Activated CD8-positive, alpha-beta memory T cell treated with anti-CD3 and anti-CD28 coated beads, Interleukin-2, amount 10 ng/mL, durations not matched to agents 7 days and 5 days (primary cell): ENCODE data around the gene LRRC8D. TPM values are rescaled to one million over a fixed set of nuclear protein-coding genes. Genes with fewer than 3 reads are reported as not detected.

Experiments
- ATAC-seq: fragments of 150-1000 bp; cut with Tn5 transposase; one replicate; pipeline ENCODE4 v1.10.0; 2021; ENCODE audit warnings: moderate library complexity
- CTCF ChIA-PET: fragments of 350-600 bp; sonication (Branson Sonifier 250); formaldehyde crosslinking; loops from one replicate; lab custom pipeline; 2021; ENCODE audit warnings: antibody characterized with exemption; lab: Charles Lee
- DNase-seq: peaks from one replicate; pipeline ENCODE4 v3.0.0-alpha.2; 2020
- H3K27ac Mint-ChIP-seq: one replicate; pipeline ENCODE4 v1.8.0; 2021; ENCODE audit warnings: mild to moderate bottlenecking, mixed read lengths
- H3K27me3 Mint-ChIP-seq: one replicate; pipeline ENCODE4 v1.8.0; 2021; ENCODE audit warnings: mixed read lengths
- H3K36me3 Mint-ChIP-seq: one replicate; pipeline ENCODE4 v1.8.0; 2021; ENCODE audit warnings: mild to moderate bottlenecking, mixed read lengths
- H3K4me1 Mint-ChIP-seq: one replicate; pipeline ENCODE4 v1.8.0; 2021; ENCODE audit warnings: mixed read lengths
- H3K4me3 Mint-ChIP-seq: one replicate; pipeline ENCODE4 v1.8.0; 2021; ENCODE audit warnings: mild to moderate bottlenecking, moderate library complexity, mixed read lengths
- H3K9me3 Mint-ChIP-seq: one replicate; pipeline ENCODE4 v1.8.0; 2022; ENCODE audit warnings: low read depth, mixed read lengths
- total RNA-seq, 2 experiments: library from RNA; stranded (reverse); gene quantifications; one replicate each; pipeline ENCODE4 v1.2.3, GENCODE V29; 2021

LRRC8D gene
- total RNA-seq, 2 experiments from 2014 or later, result 19.2 to 27.7 TPM

GRCh38 chr1:89843273-89844130, 22.7 kb downstream of the LRRC8D start:
- CTCF ChIA-PET, result interaction anchor here (0.6 to 4.3 kb wide), 20 partner anchors 8 to 360 kb away, joined by 3 to 23 read pairs (median 4); partner anchors contain the start of genes LRRC8D and ZNF326
- DNase-seq, result peak; percentile 88
- Mint-ChIP-seq H3K27ac (peak overlapping the region; percentile 91), H3K9me3 (no peaks in the 10 kb centered on the region), H3K4me3 (peak overlapping the region; percentile 94), H3K27me3 (no peaks in the 10 kb centered on the region), H3K36me3 (peaks cover 10% of the 10 kb centered on the region), H3K4me1 (peaks cover 63% of the 10 kb centered on the region)
- peak; percentile 92 for ATAC-seq

GRCh38 chr1:89844241-89844807, 23.5 kb downstream of the LRRC8D start:
- DNase-seq (peak; percentile 47), ATAC-seq (no peak)
- H3K4me3 Mint-ChIP-seq, result peak overlapping the region; percentile 94
- CTCF ChIA-PET, result interaction anchor here (1.0 to 4.3 kb wide), 9 partner anchors 7 to 150 kb away, joined by 3 to 23 read pairs (median 8); partner anchors contain the start of genes LRRC8D and ZNF326
- no peaks in the 10 kb centered on the region for H3K27me3 Mint-ChIP-seq
- H3K9me3 Mint-ChIP-seq, result no peaks in the 10 kb centered on the region
- peaks cover 13% of the 10 kb centered on the region for H3K36me3 Mint-ChIP-seq
- H3K27ac Mint-ChIP-seq, result peak overlapping the region; percentile 91
- H3K4me1 Mint-ChIP-seq, result peaks cover 61% of the 10 kb centered on the region

- Mint-ChIP-seq H3K27me3 (no peaks in the 10 kb centered on the region), H3K9me3 (no peaks in the 10 kb centered on the region), H3K36me3 (peaks cover 15% of the 10 kb centered on the region), H3K27ac (peak overlapping the region; percentile 91), H3K4me3 (peak overlapping the region; percentile 94), H3K4me1 (peaks cover 56% of the 10 kb centered on the region)
- DNase-seq (no peak), ATAC-seq (no peak)
- CTCF ChIA-PET, result no interaction called here
Measured at GRCh38 chr1:89844860-89845259, 24.0 kb downstream of the LRRC8D start.

- H3K9me3 Mint-ChIP-seq, result no peaks in the 10 kb centered on the region
- H3K36me3 Mint-ChIP-seq, result peaks cover 22% of the 10 kb centered on the region
- H3K4me3 Mint-ChIP-seq, result no peak overlapping the region
- H3K4me1 Mint-ChIP-seq, result peaks cover 54% of the 10 kb centered on the region
- no peak for DNase-seq
- CTCF ChIA-PET, result interaction anchor here (0.7 to 1.7 kb wide), 4 partner anchors 14 to 140 kb away, joined by 3 to 4 read pairs (median 4); no protein-coding TSS in a partner anchor
- peak overlapping the region; percentile 33 for H3K27ac Mint-ChIP-seq
- H3K27me3 Mint-ChIP-seq, result no peaks in the 10 kb centered on the region
- no peak for ATAC-seq
Measured at GRCh38 chr1:89847191-89847729, 26.4 kb downstream of the LRRC8D start.

GRCh38 chr1:89850844-89851415, 30.1 kb downstream of the LRRC8D start:
- no peaks in the 10 kb centered on the region for H3K9me3 Mint-ChIP-seq
- H3K27me3 Mint-ChIP-seq, result no peaks in the 10 kb centered on the region
- no peak overlapping the region for H3K4me3 Mint-ChIP-seq
- no peak for DNase-seq
- ATAC-seq, result no peak
- H3K27ac Mint-ChIP-seq, result no peak overlapping the region
- peaks cover 23% of the 10 kb centered on the region for H3K36me3 Mint-ChIP-seq
- CTCF ChIA-PET, result interaction anchor here (1.5 kb wide), 1 partner anchor 7 kb away, joined by 8 read pairs; no protein-coding TSS in a partner anchor
- H3K4me1 Mint-ChIP-seq, result peaks cover 27% of the 10 kb centered on the region

GRCh38 chr1:89854140-89854539, 33.3 kb downstream of the LRRC8D start:
- H3K36me3 Mint-ChIP-seq, result peaks cover 15% of the 10 kb centered on the region
- ATAC-seq, result no peak

GRCh38 chr1:89855413-89856123, 34.7 kb downstream of the LRRC8D start:
- H3K36me3 Mint-ChIP-seq, result peaks cover 16% of the 10 kb centered on the region
- DNase-seq (no peak), ATAC-seq (peak; percentile 85)
- no peaks in the 10 kb centered on the region for H3K27me3 Mint-ChIP-seq
- CTCF ChIA-PET, result interaction anchor here (1.3 to 2.7 kb wide), 2 partner anchors 12 to 51 kb away, joined by 3 to 13 read pairs; no protein-coding TSS in a partner anchor
- no peaks in the 10 kb centered on the region for H3K9me3 Mint-ChIP-seq
- peak overlapping the region; percentile 34 for H3K4me3 Mint-ChIP-seq
- no peak overlapping the region for H3K27ac Mint-ChIP-seq
- peaks cover 2% of the 10 kb centered on the region for H3K4me1 Mint-ChIP-seq

More at GRCh38 chr1:89854140-89854539, 33.3 kb downstream of the LRRC8D start:
- DNase-seq, result no peak
- Mint-ChIP-seq H3K4me1 (peaks cover 4% of the 10 kb centered on the region), H3K9me3 (no peaks in the 10 kb centered on the region), H3K4me3 (no peak overlapping the region), H3K27ac (no peak overlapping the region), H3K27me3 (no peaks in the 10 kb centered on the region)
- CTCF ChIA-PET, result interaction anchor here (1.2 to 1.3 kb wide), 2 partner anchors 11 to 49 kb away, joined by 3 to 5 read pairs; no protein-coding TSS in a partner anchor

- Mint-ChIP-seq H3K4me3 (no peak overlapping the region), H3K9me3 (no peaks in the 10 kb centered on the region), H3K36me3 (peaks cover 38% of the 10 kb centered on the region), H3K27me3 (no peaks in the 10 kb centered on the region), H3K4me1 (peaks cover 17% of the 10 kb centered on the region), H3K27ac (no peak overlapping the region)
- DNase-seq (no peak), ATAC-seq (no peak)
- CTCF ChIA-PET, result interaction anchor here (1.5 kb wide), 1 partner anchor 19 kb away, joined by 4 read pairs; no protein-coding TSS in a partner anchor
Measured at GRCh38 chr1:89863165-89863830, 42.5 kb downstream of the LRRC8D start.

- Mint-ChIP-seq H3K27me3 (no peaks in the 10 kb centered on the region), H3K27ac (no peak overlapping the region), H3K4me1 (peaks cover 24% of the 10 kb centered on the region), H3K9me3 (no peaks in the 10 kb centered on the region), H3K4me3 (no peak overlapping the region), H3K36me3 (peaks cover 43% of the 10 kb centered on the region)
- ATAC-seq (no peak), DNase-seq (no peak)
- CTCF ChIA-PET, result no interaction called here
Measured at GRCh38 chr1:89865498-89866382, 44.9 kb downstream of the LRRC8D start.

GRCh38 chr1:89866568-89866967, 45.7 kb downstream of the LRRC8D start:
- DNase-seq, result no peak
- ATAC-seq, result no peak
- H3K4me1 Mint-ChIP-seq, result peaks cover 29% of the 10 kb centered on the region
- CTCF ChIA-PET, result no interaction called here
- no peak overlapping the region for H3K27ac Mint-ChIP-seq
- no peak overlapping the region for H3K4me3 Mint-ChIP-seq
- H3K36me3 Mint-ChIP-seq, result peaks cover 45% of the 10 kb centered on the region
- no peaks in the 10 kb centered on the region for H3K27me3 Mint-ChIP-seq
- no peaks in the 10 kb centered on the region for H3K9me3 Mint-ChIP-seq

GRCh38 chr1:89870998-89871397, 50.2 kb downstream of the LRRC8D start:
- DNase-seq, result no peak
- no peak overlapping the region for H3K4me3 Mint-ChIP-seq

More at GRCh38 chr1:89870998-89871397, 50.2 kb downstream of the LRRC8D start:
- ATAC-seq, result peak; percentile 16
- CTCF ChIA-PET, result no interaction called here
- Mint-ChIP-seq H3K36me3 (peaks cover 37% of the 10 kb centered on the region), H3K27me3 (no peaks in the 10 kb centered on the region), H3K27ac (no peak overlapping the region), H3K9me3 (no peaks in the 10 kb centered on the region), H3K4me1 (peaks cover 14% of the 10 kb centered on the region)
